Vagina (tissue), 2 donors: ENCODE data around the gene RBM18. TPM values are rescaled to one million over a fixed set of nuclear protein-coding genes. Genes with fewer than 3 reads are reported as not detected.

Experiments
- DNase-seq, 2 donors: peaks; one replicate each; pipeline ENCODE4 v3.0.0-alpha.2; 2017; ENCODE audit errors: extremely low spot score in 2 of 2
- H3K27ac ChIP-seq: fragments of 200-600 bp; sonication (generic); one replicate; pipeline ENCODE4 v1.5.1; 2019
- H3K27me3 ChIP-seq: fragments of 200-600 bp; sonication (generic); one replicate; pipeline ENCODE4 v1.5.1; 2019
- H3K36me3 ChIP-seq, 2 donors: fragments of 200-600 bp; sonication (generic); one replicate each; pipeline ENCODE4 v1.5.1; 2017 to 2019
- H3K4me1 ChIP-seq: fragments of 200-600 bp; sonication (generic); one replicate; pipeline ENCODE4 v1.5.1; 2019
- H3K4me3 ChIP-seq, 2 donors: fragments of 200-600 bp; sonication (generic); 1 replicate in 1 of 2; 2 replicates in 1 of 2; pipeline ENCODE4 v1.5.1; 2016 to 2019
- H3K9me3 ChIP-seq: fragments of 200-600 bp; sonication (generic); one replicate; pipeline ENCODE4 v1.5.1; 2019
- POLR2A ChIP-seq, 2 donors: fragments of 450-650 bp; IDR thresholded peaks; one replicate each; pipeline ENCODE4 v1.6.1; 2017; ENCODE audit warnings: antibody characterized with exemption in 2 of 2, mild to moderate bottlenecking in 2 of 2, moderate library complexity in 2 of 2
- POLR2AphosphoS5 ChIP-seq, 2 donors: sonication (generic); formaldehyde crosslinking; IDR thresholded peaks; one replicate each; pipeline ENCODE4 v1.9.0; 2017; ENCODE audit warnings: antibody characterized with exemption in 2 of 2, mild to moderate bottlenecking in 2 of 2, low read depth in 1 of 2; ENCODE audit not compliant: insufficient read depth in 1 of 2
- intact Hi-C: fragments of 100-400 bp; cut with DNase I; formaldehyde crosslinking; loops from one replicate; pipeline ENCODE4 v1.15.1; 2023
- total RNA-seq: library from RNA; depleted of rRNA; stranded (reverse); fragments of >200 nt; gene quantifications from one replicate; pipeline ENCODE4 v1.2.3, GENCODE V29; 2016
- TF ChIP-seq, protein P1 (sequence below), 3 experiments: fragments of 450-650 bp in 2 of 3; fragments of 200-600 bp in 1 of 3; sonication (generic) in 1 of 3; IDR thresholded peaks; one replicate each; pipeline ENCODE4 v1.5.1; 2017 to 2019; ENCODE audit warnings: antibody characterized with exemption in 3 of 3, mild to moderate bottlenecking in 2 of 3, moderate library complexity in 2 of 3

RBM18 gene
- total RNA-seq, 1 donor from 2014 or later = 11.3 TPM

DNA sequence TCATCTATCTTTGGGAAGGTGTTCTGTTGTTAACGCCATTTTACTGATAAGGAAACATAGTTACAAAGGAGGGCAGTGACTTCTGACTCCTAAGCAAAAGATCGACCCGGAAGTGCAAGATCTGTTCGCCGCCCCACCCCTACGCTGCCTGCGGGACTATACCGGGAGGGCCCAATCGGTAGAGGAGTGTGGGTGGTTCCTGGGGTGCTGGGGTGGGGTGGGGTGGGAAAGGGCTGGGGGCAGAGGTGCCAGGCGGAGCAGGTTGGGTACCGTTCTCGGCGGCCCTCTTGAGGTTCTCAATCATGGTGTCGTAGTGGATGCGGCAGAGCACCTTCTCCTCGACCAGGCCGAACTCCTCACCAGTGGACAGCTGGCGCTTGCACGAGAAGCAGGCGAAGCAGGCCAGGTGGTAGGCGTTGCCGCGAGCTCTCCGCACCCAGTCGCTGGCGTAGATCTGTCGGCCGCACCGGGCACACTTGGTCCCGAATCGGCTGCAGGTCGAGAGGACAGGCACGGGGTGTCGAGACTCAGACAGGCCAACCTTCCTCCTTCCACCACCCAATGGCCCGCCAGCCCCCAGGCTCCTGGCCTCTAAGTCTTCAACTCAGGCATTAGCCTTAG lies 47.7 kb downstream of the RBM18 start:
- no peaks in the 10 kb centered on the region for H3K36me3 ChIP-seq
- H3K4me3 ChIP-seq = no peak overlapping the region
- TF ChIP-seq POLR2A (IDR thresholded peaks at IDR 0.05) = no peak
- TF ChIP-seq, protein P1, sequence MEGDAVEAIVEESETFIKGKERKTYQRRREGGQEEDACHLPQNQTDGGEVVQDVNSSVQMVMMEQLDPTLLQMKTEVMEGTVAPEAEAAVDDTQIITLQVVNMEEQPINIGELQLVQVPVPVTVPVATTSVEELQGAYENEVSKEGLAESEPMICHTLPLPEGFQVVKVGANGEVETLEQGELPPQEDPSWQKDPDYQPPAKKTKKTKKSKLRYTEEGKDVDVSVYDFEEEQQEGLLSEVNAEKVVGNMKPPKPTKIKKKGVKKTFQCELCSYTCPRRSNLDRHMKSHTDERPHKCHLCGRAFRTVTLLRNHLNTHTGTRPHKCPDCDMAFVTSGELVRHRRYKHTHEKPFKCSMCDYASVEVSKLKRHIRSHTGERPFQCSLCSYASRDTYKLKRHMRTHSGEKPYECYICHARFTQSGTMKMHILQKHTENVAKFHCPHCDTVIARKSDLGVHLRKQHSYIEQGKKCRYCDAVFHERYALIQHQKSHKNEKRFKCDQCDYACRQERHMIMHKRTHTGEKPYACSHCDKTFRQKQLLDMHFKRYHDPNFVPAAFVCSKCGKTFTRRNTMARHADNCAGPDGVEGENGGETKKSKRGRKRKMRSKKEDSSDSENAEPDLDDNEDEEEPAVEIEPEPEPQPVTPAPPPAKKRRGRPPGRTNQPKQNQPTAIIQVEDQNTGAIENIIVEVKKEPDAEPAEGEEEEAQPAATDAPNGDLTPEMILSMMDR (IDR thresholded peaks at IDR 0.05) = no peak
- no peak for DNase-seq
- intact Hi-C loops = no loop called here
- no peaks in the 10 kb centered on the region for H3K9me3 ChIP-seq
- H3K4me1 ChIP-seq = peaks cover 31% of the 10 kb centered on the region
- H3K27me3 ChIP-seq = peaks cover 28% of the 10 kb centered on the region
- no peak overlapping the region for H3K27ac ChIP-seq

DNA sequence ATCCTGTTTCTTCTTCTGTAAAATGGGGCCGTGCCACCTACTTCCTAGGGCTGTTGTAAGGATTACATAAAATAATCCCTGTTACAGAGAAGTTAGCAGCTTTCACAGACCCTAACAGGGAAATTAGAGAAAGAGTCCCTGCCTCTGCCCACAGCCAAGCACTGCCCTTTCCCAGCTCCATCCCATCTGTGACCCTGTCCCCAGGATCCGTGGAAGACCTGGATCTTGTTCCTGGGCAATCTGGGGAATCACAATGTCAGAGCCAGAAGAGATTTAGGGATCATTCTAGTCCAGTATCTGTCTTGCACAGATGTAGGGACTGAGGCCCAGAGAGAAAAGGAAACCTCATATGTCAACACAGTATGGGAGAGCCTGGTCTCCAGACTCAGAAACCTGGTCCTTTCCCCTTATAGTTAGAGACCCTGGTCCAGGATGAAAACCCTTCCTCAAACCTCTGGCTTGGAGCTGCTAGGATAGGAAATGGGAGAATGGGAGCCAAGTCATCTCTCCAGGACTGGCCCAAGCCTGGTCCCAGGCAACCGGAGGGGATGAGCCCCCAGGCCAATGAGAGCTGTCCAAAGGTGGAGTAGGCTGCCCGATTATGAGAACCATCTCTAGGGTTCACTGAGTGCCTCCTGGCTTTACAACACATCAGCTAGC lies 48.4 kb downstream of the RBM18 start:
- Histone ChIP-seq H3K4me1 (peaks cover 31% of the 10 kb centered on the region), H3K36me3 (no peaks in the 10 kb centered on the region), H3K27me3 (peaks cover 24% of the 10 kb centered on the region), H3K9me3 (no peaks in the 10 kb centered on the region), H3K27ac (no peak overlapping the region), H3K4me3 (no peak overlapping the region)
- DNase-seq = no peak
- TF ChIP-seq POLR2AphosphoS5 (IDR thresholded peaks at IDR 0.05; ENCODE audit: insufficient read depth in 1 of 2, low read depth in 1 of 2) = no peak
- no peak for TF ChIP-seq POLR2A (IDR thresholded peaks at IDR 0.05)
- TF ChIP-seq, protein P1 (IDR thresholded peaks at IDR 0.05) = no peak
- intact Hi-C loops = no loop called here

DNA sequence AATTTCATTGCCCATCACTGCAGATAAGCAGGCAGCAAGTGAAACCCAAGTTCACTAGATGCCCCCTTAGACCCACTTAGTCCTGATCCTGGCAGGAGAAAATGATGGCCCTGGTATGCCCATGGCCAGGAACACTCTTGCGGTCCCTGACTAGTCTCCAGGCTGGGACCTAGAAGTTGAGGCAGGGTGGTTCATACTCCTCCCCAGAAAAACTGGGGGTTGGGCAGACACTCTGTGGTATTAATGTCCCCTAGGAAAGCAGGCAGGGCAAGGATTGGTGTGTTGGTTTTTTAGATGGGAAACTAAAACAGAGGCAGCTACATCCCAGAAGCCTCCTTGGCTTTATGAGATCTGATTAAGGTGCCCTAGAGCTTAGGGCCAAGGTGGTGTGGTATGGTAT lies 49.0 kb downstream of the RBM18 start:
- H3K4me3 ChIP-seq = no peak overlapping the region
- no peak for DNase-seq

DNA sequence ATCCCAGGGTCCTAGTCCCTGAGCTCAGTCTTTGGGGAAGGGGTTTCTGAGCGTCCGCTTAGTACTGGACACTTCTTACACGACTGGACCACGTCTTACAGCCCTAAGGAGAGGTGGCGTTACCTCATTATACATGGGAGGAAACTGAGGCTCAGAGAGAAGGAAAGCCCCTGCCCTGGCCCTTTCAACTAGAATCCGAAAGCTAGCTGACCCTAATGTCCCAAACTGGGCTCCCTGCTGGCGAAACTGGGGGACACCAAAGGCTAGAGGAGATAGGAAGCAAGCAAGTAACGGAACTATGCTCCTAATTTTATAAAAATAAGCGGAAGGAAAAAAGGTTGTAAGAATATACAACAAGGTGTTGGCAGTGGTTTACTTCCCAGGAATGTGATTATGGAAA lies 50.1 kb downstream of the RBM18 start:
- H3K4me3 ChIP-seq = peak overlapping the region in 1 of 2 donors; percentile 27
- H3K27ac ChIP-seq = no peak overlapping the region
- TF ChIP-seq POLR2A (IDR thresholded peaks at IDR 0.05) (no peak), POLR2AphosphoS5 (IDR thresholded peaks at IDR 0.05; ENCODE audit: insufficient read depth in 1 of 2, low read depth in 1 of 2) (no peak)
- TF ChIP-seq, protein P1 (IDR thresholded peaks at IDR 0.05) = no peak
- no peaks in the 10 kb centered on the region for H3K9me3 ChIP-seq
- intact Hi-C loops = no loop called here
- peaks cover 21% of the 10 kb centered on the region for H3K4me1 ChIP-seq
- peaks cover 19% of the 10 kb centered on the region for H3K27me3 ChIP-seq
- no peaks in the 10 kb centered on the region for H3K36me3 ChIP-seq
- no peak for DNase-seq

More for the DNA sequence above, 49.0 kb downstream of the RBM18 start:
- TF ChIP-seq POLR2AphosphoS5 (IDR thresholded peaks at IDR 0.05; ENCODE audit: insufficient read depth in 1 of 2, low read depth in 1 of 2) = no peak
- TF ChIP-seq, protein P1 (IDR thresholded peaks at IDR 0.05) = no peak
- no peak for TF ChIP-seq POLR2A (IDR thresholded peaks at IDR 0.05)
- no peak overlapping the region for H3K27ac ChIP-seq
- intact Hi-C loops = no loop called here
- H3K36me3 ChIP-seq = no peaks in the 10 kb centered on the region
- no peaks in the 10 kb centered on the region for H3K9me3 ChIP-seq
- H3K4me1 ChIP-seq = peaks cover 31% of the 10 kb centered on the region
- H3K27me3 ChIP-seq = peaks cover 19% of the 10 kb centered on the region
